ENCODE results near the gene CISTR.
"Not testable (repeated sequence)": the region's sequence is repeated elsewhere in the genome, so short reads cannot be mapped to it uniquely, and the experiment has no call there.

The CISTR gene

DNA sequence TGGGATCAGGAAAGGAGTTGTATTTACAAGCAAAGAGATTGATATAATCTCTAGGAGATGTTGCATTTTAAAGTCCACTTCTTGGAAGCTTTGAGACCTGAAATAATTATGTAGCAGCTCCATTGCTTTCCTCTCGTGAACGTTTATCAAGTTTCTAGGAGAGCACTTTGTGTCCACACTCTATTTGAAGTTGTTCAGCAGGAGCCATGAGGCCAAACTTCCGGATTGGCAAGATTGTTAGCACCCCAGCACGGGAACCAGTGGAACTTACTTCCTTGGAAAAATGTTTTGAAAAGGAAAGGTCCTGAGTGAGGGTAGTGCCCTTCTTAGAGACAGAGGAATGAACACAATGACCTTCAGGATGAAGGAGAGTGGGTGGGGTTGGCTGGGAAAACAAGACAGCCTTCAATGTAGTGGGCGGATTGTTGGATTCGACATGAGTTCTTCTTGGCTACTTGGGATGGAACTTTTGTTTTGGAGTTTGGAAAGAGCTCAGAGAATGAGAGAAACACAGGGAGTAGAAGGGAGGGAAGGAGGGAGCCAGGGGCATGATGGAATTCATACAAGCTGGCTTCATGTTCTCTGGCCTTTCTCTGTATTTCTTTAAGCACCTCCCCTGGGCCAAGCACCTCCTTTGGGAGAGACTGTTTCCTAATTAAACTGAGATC is 23.8 kb upstream of the CISTR start:
- H3K9me3 ChIP-seq (ENCODE audit: low read depth, low read length): no peaks in the 10 kb centered on the region
- H3K36me3 ChIP-seq (ENCODE audit: insufficient read depth, low read length): no peaks in the 10 kb centered on the region
- no peak for DNase-seq (ENCODE audit: low read depth, low spot score)
- TF ChIP-seq POLR2AphosphoS5 (IDR thresholded peaks at IDR 0.05; ENCODE audit: borderline replicate concordance, low read depth, low read length): no peak
- no peak for TF ChIP-seq EZH2 (IDR thresholded peaks at IDR 0.05)
- TF ChIP-seq FOXP2 (optimal IDR thresholded peaks at IDR 0.05; ENCODE audit: control extremely low read depth, extremely low read length, insufficient read depth): no peak
- no peak overlapping the region for H3K9ac ChIP-seq (ENCODE audit: insufficient read length)
- no peak overlapping the region for H3K4me3 ChIP-seq
- H3K27ac ChIP-seq: no peak overlapping the region

DNA sequence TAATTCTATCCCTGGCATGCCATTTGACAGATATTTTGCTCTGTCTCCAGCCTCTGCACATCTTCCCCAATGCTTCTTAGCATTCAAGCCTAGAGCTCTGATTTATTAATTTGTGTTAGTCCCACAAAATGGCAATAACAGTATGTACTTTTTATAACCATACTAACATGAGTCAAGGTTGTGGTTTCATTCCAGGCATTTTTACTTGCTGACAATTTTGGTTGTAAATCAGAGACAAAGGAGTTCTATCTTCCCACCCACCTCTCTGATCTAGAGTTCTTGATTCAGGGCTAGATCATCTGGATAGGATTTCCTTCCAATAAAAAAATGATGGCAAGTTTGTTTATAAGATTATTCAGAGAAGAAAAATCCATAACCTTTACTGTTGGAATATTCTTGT is 18.5 kb upstream of the CISTR start:
- no peak for TF ChIP-seq POLR2AphosphoS5 (IDR thresholded peaks at IDR 0.05; ENCODE audit: borderline replicate concordance, low read depth, low read length)
- no peak for TF ChIP-seq FOXP2 (optimal IDR thresholded peaks at IDR 0.05; ENCODE audit: control extremely low read depth, extremely low read length, insufficient read depth)
- TF ChIP-seq EZH2 (IDR thresholded peaks at IDR 0.05): no peak
- H3K9me3 ChIP-seq (ENCODE audit: low read depth, low read length): no peaks in the 10 kb centered on the region
- H3K27ac ChIP-seq: no peak overlapping the region
- no peak for DNase-seq (ENCODE audit: low read depth, low spot score)
- no peak overlapping the region for H3K9ac ChIP-seq (ENCODE audit: insufficient read length)
- no peaks in the 10 kb centered on the region for H3K36me3 ChIP-seq (ENCODE audit: insufficient read depth, low read length)
- H3K4me3 ChIP-seq: no peak overlapping the region

DNA sequence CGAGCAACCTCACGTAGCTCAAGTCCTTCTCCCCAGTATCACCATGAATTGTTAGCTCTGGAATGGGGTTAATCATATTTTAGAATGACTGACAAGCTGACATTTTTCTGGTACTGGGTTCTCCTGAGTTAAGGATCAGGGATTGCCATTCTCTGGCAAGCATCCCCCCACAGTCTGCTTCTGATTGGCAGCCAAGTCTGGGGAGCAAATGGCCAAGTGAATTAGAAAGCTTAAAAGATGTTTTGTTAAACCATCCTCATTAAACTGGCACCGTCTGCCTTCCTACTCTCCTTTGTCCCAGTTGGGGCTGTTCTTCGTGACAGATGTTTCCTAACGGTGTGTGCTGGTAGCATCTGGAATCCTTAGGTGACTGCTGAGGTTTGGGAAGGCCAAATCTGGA is 17.2 kb upstream of the CISTR start:
- H3K4me3 ChIP-seq: no peak overlapping the region
- DNase-seq (ENCODE audit: low read depth, low spot score): no peak
- no peak for TF ChIP-seq EZH2 (IDR thresholded peaks at IDR 0.05)
- no peak for TF ChIP-seq POLR2AphosphoS5 (IDR thresholded peaks at IDR 0.05; ENCODE audit: borderline replicate concordance, low read depth, low read length)
- TF ChIP-seq FOXP2 (optimal IDR thresholded peaks at IDR 0.05; ENCODE audit: control extremely low read depth, extremely low read length, insufficient read depth): no peak
- no peak overlapping the region for H3K9ac ChIP-seq (ENCODE audit: insufficient read length)
- no peak overlapping the region for H3K27ac ChIP-seq
- H3K36me3 ChIP-seq (ENCODE audit: insufficient read depth, low read length): no peaks in the 10 kb centered on the region
- no peaks in the 10 kb centered on the region for H3K9me3 ChIP-seq (ENCODE audit: low read depth, low read length)

DNA sequence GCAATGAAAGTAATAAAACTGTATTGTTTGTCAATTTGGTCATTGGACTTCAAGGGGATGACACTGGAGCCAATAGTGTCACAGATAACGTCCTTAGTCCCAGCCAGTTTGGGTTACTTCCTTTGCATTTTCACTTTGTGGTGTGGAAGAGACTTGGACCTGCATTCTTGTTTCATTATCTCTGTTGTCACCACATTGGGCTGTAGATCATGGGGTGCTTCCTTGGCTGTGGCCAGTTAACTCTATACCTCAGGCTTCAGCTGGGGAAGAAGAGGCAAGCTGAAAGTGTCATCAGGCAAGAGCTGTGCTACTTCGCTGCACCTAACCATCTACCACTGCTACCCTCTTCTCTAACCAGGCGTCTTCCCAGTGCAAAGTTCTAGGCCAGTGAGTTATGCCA is 15.1 kb upstream of the CISTR start:
- Histone ChIP-seq H3K9ac (ENCODE audit: insufficient read length) (no peak overlapping the region), H3K9me3 (ENCODE audit: low read depth, low read length) (no peaks in the 10 kb centered on the region), H3K4me3 (no peak overlapping the region), H3K27ac (no peak overlapping the region), H3K36me3 (ENCODE audit: insufficient read depth, low read length) (no peaks in the 10 kb centered on the region)
- DNase-seq (ENCODE audit: low read depth, low spot score): no peak
- TF ChIP-seq FOXP2 (optimal IDR thresholded peaks at IDR 0.05; ENCODE audit: control extremely low read depth, extremely low read length, insufficient read depth) (no peak), POLR2AphosphoS5 (IDR thresholded peaks at IDR 0.05; ENCODE audit: borderline replicate concordance, low read depth, low read length) (no peak), EZH2 (IDR thresholded peaks at IDR 0.05) (no peak)

DNA sequence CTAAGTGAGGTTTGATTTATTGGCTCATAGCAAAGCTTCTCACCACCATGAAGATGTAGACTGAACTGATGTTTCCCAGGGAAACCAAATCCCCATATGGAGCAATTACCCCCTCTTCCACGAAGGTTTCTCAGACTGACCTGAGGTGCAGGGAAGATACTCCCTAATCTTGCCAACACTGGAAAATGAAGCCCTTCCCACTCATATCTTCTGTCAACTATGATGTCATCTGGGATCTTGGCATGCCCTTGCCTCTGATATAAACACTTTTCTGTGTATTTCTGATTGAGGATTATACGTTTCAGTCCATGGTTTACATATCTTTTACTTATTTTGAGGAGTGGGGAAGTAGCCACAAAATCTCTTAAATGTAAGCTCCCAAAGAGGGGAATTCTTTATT is 14.1 kb upstream of the CISTR start:
- H3K4me3 ChIP-seq: no peak overlapping the region
- no peak for DNase-seq (ENCODE audit: low read depth, low spot score)
- no peak for TF ChIP-seq FOXP2 (optimal IDR thresholded peaks at IDR 0.05; ENCODE audit: control extremely low read depth, extremely low read length, insufficient read depth)
- H3K9me3 ChIP-seq (ENCODE audit: low read depth, low read length): no peaks in the 10 kb centered on the region
- H3K27ac ChIP-seq: no peak overlapping the region
- no peak overlapping the region for H3K9ac ChIP-seq (ENCODE audit: insufficient read length)
- no peaks in the 10 kb centered on the region for H3K36me3 ChIP-seq (ENCODE audit: insufficient read depth, low read length)

DNA sequence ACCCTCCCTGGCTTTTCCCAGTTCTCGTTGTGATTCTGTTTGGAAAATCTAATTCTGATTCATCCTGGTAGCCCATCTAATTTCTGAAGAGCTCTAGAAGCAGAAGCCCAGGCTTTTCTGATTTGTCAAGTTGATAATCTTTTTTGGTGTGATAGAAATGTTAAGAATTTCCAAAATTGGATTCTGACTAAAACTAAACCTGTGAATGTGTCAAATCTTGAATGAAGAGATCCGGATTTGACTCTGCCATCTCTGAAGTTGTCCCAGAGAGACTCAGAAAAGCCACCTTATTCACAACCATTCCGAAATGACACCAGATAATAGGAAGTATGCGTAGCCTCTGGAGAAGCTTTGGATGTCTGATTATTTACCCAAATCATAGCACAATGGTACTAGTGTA is 12.8 kb upstream of the CISTR start:
- Histone ChIP-seq H3K9ac (ENCODE audit: insufficient read length) (no peak overlapping the region), H3K27ac (no peak overlapping the region), H3K9me3 (ENCODE audit: low read depth, low read length) (no peaks in the 10 kb centered on the region), H3K4me3 (no peak overlapping the region), H3K36me3 (ENCODE audit: insufficient read depth, low read length) (no peaks in the 10 kb centered on the region)
- no peak for DNase-seq (ENCODE audit: low read depth, low spot score)
- no peak for TF ChIP-seq POLR2AphosphoS5 (IDR thresholded peaks at IDR 0.05; ENCODE audit: borderline replicate concordance, low read depth, low read length)
- no peak for TF ChIP-seq FOXP2 (optimal IDR thresholded peaks at IDR 0.05; ENCODE audit: control extremely low read depth, extremely low read length, insufficient read depth)
- TF ChIP-seq EZH2 (IDR thresholded peaks at IDR 0.05): no peak

DNA sequence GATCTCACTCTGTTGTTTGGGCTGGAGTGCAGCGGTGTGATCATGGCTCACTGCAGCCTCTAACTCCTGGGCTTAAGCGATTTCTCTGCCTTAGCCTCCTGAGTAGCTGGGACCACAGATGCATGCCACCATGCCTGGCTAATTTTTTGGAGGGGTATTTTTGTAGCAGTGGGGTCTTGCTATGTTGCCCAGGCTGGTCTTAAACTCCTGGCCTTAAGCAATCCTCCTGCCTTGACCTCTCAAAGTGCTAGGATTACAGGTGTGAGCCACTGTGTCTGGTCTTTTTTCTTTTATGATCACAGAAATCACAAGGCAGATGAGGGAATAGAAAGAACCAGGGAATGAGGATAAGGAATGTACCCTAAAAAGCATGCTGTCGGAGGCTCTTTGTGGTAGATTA is 11.0 kb upstream of the CISTR start:
- not testable (repeated sequence) for H3K27ac ChIP-seq; DNase-seq (ENCODE audit: low read depth, low spot score); H3K36me3 ChIP-seq (ENCODE audit: insufficient read depth, low read length); H3K9me3 ChIP-seq (ENCODE audit: low read depth, low read length); H3K4me3 ChIP-seq; H3K9ac ChIP-seq (ENCODE audit: insufficient read length)

DNA sequence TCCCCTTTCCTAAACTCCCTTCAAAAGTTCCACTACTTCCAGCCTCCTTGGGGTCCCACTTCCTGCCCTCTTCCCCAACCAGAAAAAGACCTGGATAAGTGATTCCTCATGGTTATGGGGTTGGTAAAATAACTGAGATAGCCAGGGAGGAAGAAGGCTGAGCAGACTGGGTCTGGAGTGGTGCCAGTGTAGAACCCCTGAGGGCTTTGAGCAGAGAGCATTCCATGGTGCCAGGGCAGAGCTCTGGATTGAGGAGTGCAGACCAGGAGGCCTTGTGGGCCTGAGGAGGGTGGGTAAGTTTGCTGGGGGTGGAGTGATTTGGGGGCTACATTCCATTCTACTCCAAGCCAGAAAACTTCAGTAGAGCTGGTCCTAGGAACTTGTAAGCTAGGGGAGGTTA is 9.5 kb upstream of the CISTR start:
- Histone ChIP-seq H3K9me3 (ENCODE audit: low read depth, low read length) (no peaks in the 10 kb centered on the region), H3K4me3 (no peak overlapping the region), H3K27ac (peak overlapping the region; percentile 78), H3K9ac (ENCODE audit: insufficient read length) (no peak overlapping the region), H3K36me3 (ENCODE audit: insufficient read depth, low read length) (no peaks in the 10 kb centered on the region)
- no peak for TF ChIP-seq POLR2AphosphoS5 (IDR thresholded peaks at IDR 0.05; ENCODE audit: borderline replicate concordance, low read depth, low read length)
- TF ChIP-seq FOXP2 (optimal IDR thresholded peaks at IDR 0.05; ENCODE audit: control extremely low read depth, extremely low read length, insufficient read depth): no peak
- no peak for TF ChIP-seq EZH2 (IDR thresholded peaks at IDR 0.05)
- DNase-seq (ENCODE audit: low read depth, low spot score): no peak

DNA sequence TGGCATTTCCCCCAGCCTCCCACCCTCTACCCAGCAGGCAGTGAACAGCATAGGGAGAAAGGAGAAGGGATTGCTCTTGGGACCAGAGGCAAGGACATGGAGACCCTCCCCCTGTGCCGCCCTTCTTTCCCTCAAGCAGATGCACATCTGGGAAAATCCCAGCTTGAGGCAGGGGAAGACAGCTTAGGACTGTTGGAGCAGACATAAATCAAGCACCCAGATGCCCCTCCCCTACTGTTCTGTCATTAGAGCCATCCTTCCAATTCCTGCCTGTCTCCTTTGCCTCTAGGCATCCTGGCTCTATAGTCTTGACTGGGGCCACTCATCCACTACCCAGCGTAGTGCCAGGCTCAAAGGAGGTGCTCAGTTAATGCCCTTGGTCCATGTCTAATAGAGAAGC is 7.5 kb upstream of the CISTR start:
- H3K4me3 ChIP-seq: no peak overlapping the region
- no peak overlapping the region for H3K9ac ChIP-seq (ENCODE audit: insufficient read length)
- no peak overlapping the region for H3K27ac ChIP-seq
- DNase-seq (ENCODE audit: low read depth, low spot score): no peak
- no peaks in the 10 kb centered on the region for H3K36me3 ChIP-seq (ENCODE audit: insufficient read depth, low read length)
- no peaks in the 10 kb centered on the region for H3K9me3 ChIP-seq (ENCODE audit: low read depth, low read length)
- TF ChIP-seq EZH2 (IDR thresholded peaks at IDR 0.05): no peak

Measured in SK-N-MC (cell line).